HG03457 (cell line): ENCODE data around the gene ADARB1.

Experiments
- ATAC-seq: cut with Tn5 transposase; IDR thresholded peaks from one replicate; pipeline ENCODE4 v1.9.1; 2021; ENCODE audit warnings: moderate number of reproducible peaks; ENCODE audit not compliant: unreplicated experiment

Gene ADARB1

GRCh38 chr21:45259206-45259840, 184.9 kb downstream of the ADARB1 start:
- ATAC-seq = no peak

- ATAC-seq = no peak
These were observed 185.9 kb downstream of the ADARB1 start for GRCh38 chr21:45260191-45260825.

- ATAC-seq = no peak
These were observed 186.7 kb downstream of the ADARB1 start for GRCh38 chr21:45261093-45261492.

- ATAC-seq = no peak
These were observed 187.7 kb downstream of the ADARB1 start for GRCh38 chr21:45262041-45262581.

GRCh38 chr21:45262616-45263015, 188.2 kb downstream of the ADARB1 start:
- ATAC-seq = no peak

GRCh38 chr21:45263534-45263933, 189.2 kb downstream of the ADARB1 start:
- ATAC-seq = no peak

- ATAC-seq = no peak
These were observed 189.9 kb downstream of the ADARB1 start for GRCh38 chr21:45264146-45264911.

GRCh38 chr21:45264912-45265515, 190.6 kb downstream of the ADARB1 start:
- ATAC-seq = no peak

- ATAC-seq = no peak
These were observed 191.5 kb downstream of the ADARB1 start for GRCh38 chr21:45265721-45266517.

GRCh38 chr21:45266518-45267389, 192.4 kb downstream of the ADARB1 start:
- no peak for ATAC-seq

- ATAC-seq = no peak
These were observed 193.0 kb downstream of the ADARB1 start for GRCh38 chr21:45267390-45267760.

GRCh38 chr21:45269861-45270260, 195.5 kb downstream of the ADARB1 start:
- ATAC-seq = no peak

- no peak for ATAC-seq
These were observed 196.0 kb downstream of the ADARB1 start for GRCh38 chr21:45270306-45270821.
